HL-60 (cell line): ENCODE measurements around the gene FBLN1.

Experiments
- GABPA ChIP-seq: IDR thresholded peaks from 2 replicates; pipeline ENCODE4 v1.6.1; 2012; ENCODE audit warnings: low read depth
- TF ChIP-seq, protein P1 (sequence below): IDR thresholded peaks from one replicate; pipeline ENCODE4 v1.5.1; 2011; ENCODE audit warnings: low read length, control low read depth, inconsistent platforms; ENCODE audit not compliant: insufficient read depth
- TF ChIP-seq, protein P2 (sequence below): IDR thresholded peaks from 2 replicates; pipeline ENCODE4 v1.6.1; 2012; ENCODE audit warnings: low read depth; ENCODE audit not compliant: insufficient replicate concordance

DNA sequence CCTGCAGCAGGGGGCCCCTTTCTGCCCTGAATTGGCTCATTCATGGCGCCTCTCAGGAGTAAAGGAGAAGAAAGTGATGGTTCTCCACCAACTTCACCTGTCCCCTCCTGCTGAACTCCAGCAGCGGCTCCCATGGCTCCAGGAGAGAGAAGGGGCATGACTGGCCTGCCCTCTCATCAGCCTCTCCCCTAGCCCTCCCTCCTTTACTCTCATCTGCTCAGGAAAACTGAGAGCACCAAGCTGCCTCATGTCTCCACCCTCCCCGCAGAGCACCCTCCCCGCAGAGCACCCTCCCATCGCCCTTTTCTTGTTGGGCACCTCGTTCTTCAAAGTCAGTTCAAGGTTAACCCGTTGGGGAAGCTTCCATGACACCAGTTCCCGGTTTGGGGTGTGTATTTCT lies 86.9 kb downstream of the FBLN1 start:
- TF ChIP-seq, protein P1, sequence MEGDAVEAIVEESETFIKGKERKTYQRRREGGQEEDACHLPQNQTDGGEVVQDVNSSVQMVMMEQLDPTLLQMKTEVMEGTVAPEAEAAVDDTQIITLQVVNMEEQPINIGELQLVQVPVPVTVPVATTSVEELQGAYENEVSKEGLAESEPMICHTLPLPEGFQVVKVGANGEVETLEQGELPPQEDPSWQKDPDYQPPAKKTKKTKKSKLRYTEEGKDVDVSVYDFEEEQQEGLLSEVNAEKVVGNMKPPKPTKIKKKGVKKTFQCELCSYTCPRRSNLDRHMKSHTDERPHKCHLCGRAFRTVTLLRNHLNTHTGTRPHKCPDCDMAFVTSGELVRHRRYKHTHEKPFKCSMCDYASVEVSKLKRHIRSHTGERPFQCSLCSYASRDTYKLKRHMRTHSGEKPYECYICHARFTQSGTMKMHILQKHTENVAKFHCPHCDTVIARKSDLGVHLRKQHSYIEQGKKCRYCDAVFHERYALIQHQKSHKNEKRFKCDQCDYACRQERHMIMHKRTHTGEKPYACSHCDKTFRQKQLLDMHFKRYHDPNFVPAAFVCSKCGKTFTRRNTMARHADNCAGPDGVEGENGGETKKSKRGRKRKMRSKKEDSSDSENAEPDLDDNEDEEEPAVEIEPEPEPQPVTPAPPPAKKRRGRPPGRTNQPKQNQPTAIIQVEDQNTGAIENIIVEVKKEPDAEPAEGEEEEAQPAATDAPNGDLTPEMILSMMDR = no peak
- TF ChIP-seq, protein P2, sequence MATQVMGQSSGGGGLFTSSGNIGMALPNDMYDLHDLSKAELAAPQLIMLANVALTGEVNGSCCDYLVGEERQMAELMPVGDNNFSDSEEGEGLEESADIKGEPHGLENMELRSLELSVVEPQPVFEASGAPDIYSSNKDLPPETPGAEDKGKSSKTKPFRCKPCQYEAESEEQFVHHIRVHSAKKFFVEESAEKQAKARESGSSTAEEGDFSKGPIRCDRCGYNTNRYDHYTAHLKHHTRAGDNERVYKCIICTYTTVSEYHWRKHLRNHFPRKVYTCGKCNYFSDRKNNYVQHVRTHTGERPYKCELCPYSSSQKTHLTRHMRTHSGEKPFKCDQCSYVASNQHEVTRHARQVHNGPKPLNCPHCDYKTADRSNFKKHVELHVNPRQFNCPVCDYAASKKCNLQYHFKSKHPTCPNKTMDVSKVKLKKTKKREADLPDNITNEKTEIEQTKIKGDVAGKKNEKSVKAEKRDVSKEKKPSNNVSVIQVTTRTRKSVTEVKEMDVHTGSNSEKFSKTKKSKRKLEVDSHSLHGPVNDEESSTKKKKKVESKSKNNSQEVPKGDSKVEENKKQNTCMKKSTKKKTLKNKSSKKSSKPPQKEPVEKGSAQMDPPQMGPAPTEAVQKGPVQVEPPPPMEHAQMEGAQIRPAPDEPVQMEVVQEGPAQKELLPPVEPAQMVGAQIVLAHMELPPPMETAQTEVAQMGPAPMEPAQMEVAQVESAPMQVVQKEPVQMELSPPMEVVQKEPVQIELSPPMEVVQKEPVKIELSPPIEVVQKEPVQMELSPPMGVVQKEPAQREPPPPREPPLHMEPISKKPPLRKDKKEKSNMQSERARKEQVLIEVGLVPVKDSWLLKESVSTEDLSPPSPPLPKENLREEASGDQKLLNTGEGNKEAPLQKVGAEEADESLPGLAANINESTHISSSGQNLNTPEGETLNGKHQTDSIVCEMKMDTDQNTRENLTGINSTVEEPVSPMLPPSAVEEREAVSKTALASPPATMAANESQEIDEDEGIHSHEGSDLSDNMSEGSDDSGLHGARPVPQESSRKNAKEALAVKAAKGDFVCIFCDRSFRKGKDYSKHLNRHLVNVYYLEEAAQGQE = no peak
- TF ChIP-seq GABPA = no peak
